ENCODE measurements around the gene KLKB1. TPM values are rescaled to one million over a fixed set of nuclear protein-coding genes. Genes with fewer than 3 reads are reported as not detected.

Gene KLKB1
- polyA plus RNA-seq, 1 donor (not counting 4 experiments of a cell fraction or from before 2014, with no cell fraction given), result 0.04 TPM

DNA sequence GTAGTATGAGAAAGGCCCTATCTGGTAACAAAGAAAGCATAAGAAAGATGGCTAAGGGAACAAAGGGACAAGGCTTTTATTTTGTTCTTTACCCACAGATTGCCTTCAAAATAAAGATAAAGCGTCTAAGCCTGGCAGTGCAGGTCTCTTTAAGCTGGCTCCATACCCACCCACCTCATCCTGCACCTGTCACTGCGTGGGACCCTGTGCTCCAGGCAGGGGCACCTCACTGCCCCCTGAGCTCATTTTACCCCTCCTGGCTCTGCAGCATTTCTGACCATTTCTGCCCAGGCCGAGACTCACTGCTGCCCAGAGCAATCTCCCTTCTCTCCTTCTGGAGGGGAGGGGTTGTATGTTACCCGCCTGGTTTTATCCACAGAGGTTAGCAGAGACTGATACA, 37.7 kb upstream of the KLKB1 start:
- DNase-seq (ENCODE audit: low read depth, low spot score) (no peak), FAIRE-seq (no peak)
- Histone ChIP-seq H3K9ac (ENCODE audit: control insufficient read depth, extremely low read depth, insufficient read depth, low read length) (no peak overlapping the region), H3K9me1 (ENCODE audit: control insufficient read depth, extremely low read depth, insufficient read depth, low read length) (no peaks in the 10 kb centered on the region), H4K20me1 (ENCODE audit: control insufficient read depth, extremely low read depth, insufficient read depth, low read length) (no peaks in the 10 kb centered on the region), H3K4me2 (ENCODE audit: control insufficient read depth, extremely low read depth, insufficient read depth, low read depth, low read length) (no peak overlapping the region), H3K4me3 (ENCODE audit: control insufficient read depth in 2 of 3, extremely low read depth in 1 of 3, insufficient read depth in 2 of 3, low read depth in 1 of 3, low read length in 3 of 3) (no peak overlapping the region), H3K27ac (ENCODE audit: control insufficient read depth, insufficient read depth, low read length) (no peak overlapping the region), H3K9me3 (ENCODE audit: control insufficient read depth, low read depth, low read length) (no peaks in the 10 kb centered on the region), H3K27me3 (ENCODE audit: control insufficient read depth, extremely low read depth, insufficient read depth, low read length) (no peaks in the 10 kb centered on the region), H2AFZ (ENCODE audit: control insufficient read depth, low read length) (no peak overlapping the region), H3K4me1 (ENCODE audit: control insufficient read depth, extremely low read depth, insufficient read depth, low read length) (no peaks in the 10 kb centered on the region), H3K79me2 (ENCODE audit: control insufficient read depth, insufficient read depth, low read length) (no peaks in the 10 kb centered on the region), H3K36me3 (ENCODE audit: control insufficient read depth in 2 of 2, extremely low read depth in 1 of 2, insufficient read depth in 2 of 2, low read length in 2 of 2) (no peaks in the 10 kb centered on the region)
- no peak for TF ChIP-seq EZH2 (IDR thresholded peaks at IDR 0.05; ENCODE audit: low read length)
- TF ChIP-seq, protein P1, sequence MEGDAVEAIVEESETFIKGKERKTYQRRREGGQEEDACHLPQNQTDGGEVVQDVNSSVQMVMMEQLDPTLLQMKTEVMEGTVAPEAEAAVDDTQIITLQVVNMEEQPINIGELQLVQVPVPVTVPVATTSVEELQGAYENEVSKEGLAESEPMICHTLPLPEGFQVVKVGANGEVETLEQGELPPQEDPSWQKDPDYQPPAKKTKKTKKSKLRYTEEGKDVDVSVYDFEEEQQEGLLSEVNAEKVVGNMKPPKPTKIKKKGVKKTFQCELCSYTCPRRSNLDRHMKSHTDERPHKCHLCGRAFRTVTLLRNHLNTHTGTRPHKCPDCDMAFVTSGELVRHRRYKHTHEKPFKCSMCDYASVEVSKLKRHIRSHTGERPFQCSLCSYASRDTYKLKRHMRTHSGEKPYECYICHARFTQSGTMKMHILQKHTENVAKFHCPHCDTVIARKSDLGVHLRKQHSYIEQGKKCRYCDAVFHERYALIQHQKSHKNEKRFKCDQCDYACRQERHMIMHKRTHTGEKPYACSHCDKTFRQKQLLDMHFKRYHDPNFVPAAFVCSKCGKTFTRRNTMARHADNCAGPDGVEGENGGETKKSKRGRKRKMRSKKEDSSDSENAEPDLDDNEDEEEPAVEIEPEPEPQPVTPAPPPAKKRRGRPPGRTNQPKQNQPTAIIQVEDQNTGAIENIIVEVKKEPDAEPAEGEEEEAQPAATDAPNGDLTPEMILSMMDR (optimal IDR thresholded peaks at IDR 0.05 in 1 of 3, IDR thresholded peaks at IDR 0.05 in 1 of 3, conservative IDR thresholded peaks at IDR 0.05 in 1 of 3; ENCODE audit: extremely low read depth in 1 of 3, insufficient read depth in 2 of 3, low read length in 3 of 3), result no peak
- dilution Hi-C loops (cut with MboI; ENCODE audit: extremely low pct_ligation_motif_present, low sequenced_read_pairs), result no loop called here

DNA sequence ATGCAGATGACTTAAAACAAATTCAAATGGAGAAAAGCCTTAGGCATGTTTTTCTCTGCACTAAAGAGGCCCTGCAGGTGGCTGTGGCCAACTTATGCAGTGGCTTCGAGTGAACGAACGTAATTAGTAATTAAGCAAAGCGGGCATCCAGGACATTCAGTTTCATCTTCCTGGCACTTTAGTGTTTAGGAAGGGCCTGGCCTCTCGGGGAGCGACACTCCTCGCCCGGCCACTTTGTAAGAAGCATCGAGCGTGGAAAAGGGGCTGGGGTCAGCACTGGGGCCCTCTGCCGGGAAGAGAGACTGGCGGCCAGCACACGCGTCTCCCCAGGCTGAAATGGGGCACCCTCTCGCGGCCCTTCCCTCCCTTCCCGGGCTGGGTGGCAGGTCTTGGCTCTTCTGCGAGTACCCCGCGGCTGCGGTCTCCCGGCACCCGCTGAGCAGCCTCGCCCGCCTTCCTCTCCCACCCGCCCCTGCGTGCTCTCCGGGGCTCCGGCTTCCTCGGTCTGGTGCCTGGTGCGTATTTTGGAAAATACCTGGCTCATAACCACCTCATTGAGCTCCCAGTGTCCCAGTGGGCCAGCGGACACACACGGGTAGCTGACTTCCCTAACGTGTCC, 36.6 kb upstream of the KLKB1 start:
- no peak for TF ChIP-seq EZH2 (IDR thresholded peaks at IDR 0.05; ENCODE audit: low read length)
- TF ChIP-seq, protein P1 (optimal IDR thresholded peaks at IDR 0.05 in 1 of 3, IDR thresholded peaks at IDR 0.05 in 1 of 3, conservative IDR thresholded peaks at IDR 0.05 in 1 of 3; ENCODE audit: extremely low read depth in 1 of 3, insufficient read depth in 2 of 3, low read length in 3 of 3), result peak in 2 of 3 experiments; percentile 7 to 22
- no peak for FAIRE-seq
- DNase-seq (ENCODE audit: low read depth, low spot score), result no peak

More for the DNA sequence above, 36.6 kb upstream of the KLKB1 start:
- H3K27ac ChIP-seq (ENCODE audit: control insufficient read depth, insufficient read depth, low read length), result peak overlapping the region; percentile 7
- H2AFZ ChIP-seq (ENCODE audit: control insufficient read depth, low read length), result peak overlapping the region; percentile 90
- H3K36me3 ChIP-seq (ENCODE audit: control insufficient read depth in 2 of 2, extremely low read depth in 1 of 2, insufficient read depth in 2 of 2, low read length in 2 of 2), result peaks cover 0 to 2% of the 10 kb centered on the region in 2 experiments
- dilution Hi-C loops (cut with MboI; ENCODE audit: extremely low pct_ligation_motif_present, low sequenced_read_pairs), result no loop called here
- peak overlapping the region; percentile 63 to 82 (median 80) for H3K4me3 ChIP-seq (ENCODE audit: control insufficient read depth in 2 of 3, extremely low read depth in 1 of 3, insufficient read depth in 2 of 3, low read depth in 1 of 3, low read length in 3 of 3)
- H3K4me2 ChIP-seq (ENCODE audit: control insufficient read depth, extremely low read depth, insufficient read depth, low read depth, low read length), result peak overlapping the region; percentile 92
- no peaks in the 10 kb centered on the region for H3K79me2 ChIP-seq (ENCODE audit: control insufficient read depth, insufficient read depth, low read length)
- no peaks in the 10 kb centered on the region for H3K4me1 ChIP-seq (ENCODE audit: control insufficient read depth, extremely low read depth, insufficient read depth, low read length)
- H3K9me3 ChIP-seq (ENCODE audit: control insufficient read depth, low read depth, low read length), result no peaks in the 10 kb centered on the region
- H3K9me1 ChIP-seq (ENCODE audit: control insufficient read depth, extremely low read depth, insufficient read depth, low read length), result no peaks in the 10 kb centered on the region
- no peaks in the 10 kb centered on the region for H3K27me3 ChIP-seq (ENCODE audit: control insufficient read depth, extremely low read depth, insufficient read depth, low read length)
- peak overlapping the region; percentile 67 for H3K9ac ChIP-seq (ENCODE audit: control insufficient read depth, extremely low read depth, insufficient read depth, low read length)
- no peaks in the 10 kb centered on the region for H4K20me1 ChIP-seq (ENCODE audit: control insufficient read depth, extremely low read depth, insufficient read depth, low read length)
